Limb (tissue), 2 donors: ENCODE results near the gene EFNB2.

Experiments
- DNase-seq, 2 donors: peaks; one replicate each; pipeline ENCODE4 v3.0.0-alpha.2; 2016; ENCODE audit errors: extremely low spot score in 2 of 2

EFNB2 gene

GRCh38 chr13:106526738-106527444 is 8.6 kb downstream of the EFNB2 start:
- no peak for DNase-seq

- no peak for DNase-seq
These were observed 9.6 kb downstream of the EFNB2 start for GRCh38 chr13:106525865-106526264.

GRCh38 chr13:106524108-106524507 is 11.4 kb downstream of the EFNB2 start:
- DNase-seq: no peak

GRCh38 chr13:106523576-106523975 is 11.9 kb downstream of the EFNB2 start:
- no peak for DNase-seq

GRCh38 chr13:106522898-106523525 is 12.4 kb downstream of the EFNB2 start:
- DNase-seq: no peak

GRCh38 chr13:106522112-106522705 is 13.3 kb downstream of the EFNB2 start:
- no peak for DNase-seq

- DNase-seq: no peak
These were observed 14.2 kb downstream of the EFNB2 start for GRCh38 chr13:106521095-106521799.

- DNase-seq: peak in 1 of 2 donors; percentile 53
These were observed 15.0 kb downstream of the EFNB2 start for GRCh38 chr13:106520251-106521054.

- DNase-seq: no peak
These were observed 16.9 kb downstream of the EFNB2 start for GRCh38 chr13:106518512-106518911.

- DNase-seq: no peak
These were observed 18.2 kb downstream of the EFNB2 start for GRCh38 chr13:106517109-106517847.

GRCh38 chr13:106515635-106516254 is 19.7 kb downstream of the EFNB2 start:
- no peak for DNase-seq

- no peak for DNase-seq
These were observed 20.4 kb downstream of the EFNB2 start for GRCh38 chr13:106514928-106515634.

- no peak for DNase-seq
These were observed 22.2 kb downstream of the EFNB2 start for GRCh38 chr13:106513025-106513983.

- no peak for DNase-seq
These were observed 27.7 kb downstream of the EFNB2 start for GRCh38 chr13:106507560-106508274.

GRCh38 chr13:106506286-106506685 is 29.2 kb downstream of the EFNB2 start:
- DNase-seq: no peak

- DNase-seq: no peak
These were observed 29.7 kb downstream of the EFNB2 start for GRCh38 chr13:106505732-106506131.

- DNase-seq: no peak
These were observed 30.2 kb downstream of the EFNB2 start for GRCh38 chr13:106505295-106505694.
